H1 (cell line): ENCODE measurements around the gene COLQ. TPM values are rescaled to one million over a fixed set of nuclear protein-coding genes. Genes with fewer than 3 reads are reported as not detected.

ENCODE experiments used
- CTCF ChIA-PET: fragments of 300-600 bp; sonication (Branson Sonifier 250); formaldehyde crosslinking; loops from one replicate; lab custom pipeline; 2021; ENCODE audit not compliant: partially characterized antibody; lab: Charles Lee
- POLR2A ChIA-PET: fragments of 300-600 bp; sonication (Branson Sonifier 250); formaldehyde crosslinking; loops from one replicate; lab custom pipeline; 2021; ENCODE audit warnings: inconsistent platforms; ENCODE audit not compliant: partially characterized antibody; lab: Charles Lee
- DNase-seq, 2 experiments: peaks; one replicate each; pipeline versions ENCODE4 v3.0.0 to v3.0.0-alpha.2; 2010 to 2022; ENCODE audit warnings: low spot score in 2 of 2, low read depth in 1 of 2, mixed read lengths in 1 of 2
- FAIRE-seq: peaks from 2 replicates; lab custom pipeline; 2011; peaks lifted over from hg19 to GRCh38; lab: Jason Lieb, UNC
- H2AFZ ChIP-seq: 2 replicates; pipeline ENCODE4 v1.8.1; 2012; ENCODE audit warnings: low read length, inconsistent platforms
- H2AK5ac ChIP-seq: 2 replicates; pipeline ENCODE4 v1.6.1; 2013; ENCODE audit warnings: low read depth, low read length
- H2BK120ac ChIP-seq: replicated peaks from 2 replicates; pipeline ENCODE3; 2013; ENCODE audit warnings: low read depth, low read length, inconsistent platforms
- H2BK12ac ChIP-seq: 2 replicates; pipeline ENCODE4 v1.6.1; 2013; ENCODE audit warnings: low read depth, low read length
- H2BK15ac ChIP-seq: 2 replicates; pipeline ENCODE4 v1.6.1; 2013; ENCODE audit warnings: low read length
- H2BK20ac ChIP-seq: 2 replicates; pipeline ENCODE4 v1.6.1; 2013; ENCODE audit warnings: low read length
- H2BK5ac ChIP-seq: 2 replicates; pipeline ENCODE4 v1.6.1; 2013; ENCODE audit warnings: low read depth, low read length
- H3K14ac ChIP-seq: 2 replicates; pipeline ENCODE4 v1.6.1; 2013; ENCODE audit warnings: inconsistent platforms; ENCODE audit not compliant: insufficient read length
- H3K18ac ChIP-seq: 2 replicates; pipeline ENCODE4 v1.6.1; 2013; ENCODE audit warnings: low read length; ENCODE audit errors: extremely low read depth
- H3K23ac ChIP-seq: 2 replicates; pipeline ENCODE4 v1.6.1; 2013; ENCODE audit warnings: inconsistent platforms; ENCODE audit not compliant: insufficient read length
- H3K23me2 ChIP-seq: 2 replicates; pipeline ENCODE4 v1.6.1; 2013; ENCODE audit warnings: low read depth, low read length
- H3K27ac ChIP-seq: 2 replicates; pipeline ENCODE4 v1.6.1; 2011; ENCODE audit warnings: low read depth, low read length, inconsistent platforms
- H3K27me3 ChIP-seq, 4 experiments: replicated peaks in 1 of 4; 1 replicate in 1 of 4; 2 replicates in 3 of 4; pipeline versions ENCODE4 v1.6.1 to v1.8.1; 2011 to 2013; ENCODE audit warnings: low read length in 3 of 4, mild to moderate bottlenecking in 3 of 4, inconsistent platforms in 2 of 4, mixed read lengths in 2 of 4, moderate library complexity in 1 of 4; ENCODE audit not compliant: control insufficient read depth in 3 of 4, insufficient read depth in 3 of 4; ENCODE audit errors: extremely low read depth in 1 of 4
- H3K36me3 ChIP-seq, 4 experiments: 2 replicates each; pipeline versions ENCODE4 v1.6.1 to v1.8.1; 2011 to 2013; ENCODE audit warnings: mild to moderate bottlenecking in 4 of 4, low read length in 3 of 4, moderate library complexity in 2 of 4, control low read depth in 1 of 4, inconsistent platforms in 1 of 4; ENCODE audit not compliant: insufficient read depth in 4 of 4, control insufficient read depth in 2 of 4
- H3K4ac ChIP-seq: replicated peaks from 2 replicates; pipeline ENCODE3; 2013; ENCODE audit warnings: low read length, low read depth, mixed read lengths, inconsistent platforms; ENCODE audit not compliant: insufficient read length
- H3K4me1 ChIP-seq, 4 experiments: replicated peaks in 1 of 4; 1 replicate in 1 of 4; 2 replicates in 3 of 4; pipeline versions ENCODE4 v1.6.1 to v1.8.1; 2011 to 2013; ENCODE audit warnings: low read length in 3 of 4, inconsistent platforms in 2 of 4, mixed read lengths in 1 of 4; ENCODE audit not compliant: insufficient read depth in 4 of 4, control insufficient read depth in 3 of 4
- H3K4me2 ChIP-seq, 2 experiments: 2 replicates each; pipeline versions ENCODE4 v1.6.1 to v1.8.1; 2011 to 2013; ENCODE audit warnings: low read depth in 2 of 2, low read length in 2 of 2, control low read depth in 1 of 2, inconsistent platforms in 1 of 2, mild to moderate bottlenecking in 1 of 2; ENCODE audit not compliant: insufficient read depth in 1 of 2
- H3K4me3 ChIP-seq, 4 experiments: fragments of 200-600, 300-600 bp in 1 of 4; sonication (generic), shearing (Covaris generic), sonication (Bioruptor Twin) in 1 of 4; 2 replicates each; pipeline versions ENCODE4 v1.5.1 to v1.8.1; 2011 to 2016; ENCODE audit warnings: low read length in 4 of 4, low read depth in 3 of 4, control low read depth in 2 of 4, inconsistent platforms in 2 of 4, mild to moderate bottlenecking in 2 of 4, mixed read lengths in 1 of 4, moderate library complexity in 1 of 4; ENCODE audit not compliant: insufficient read depth in 2 of 4; ENCODE audit errors: extremely low read depth in 1 of 4
- H3K56ac ChIP-seq: replicated peaks from 2 replicates; pipeline ENCODE3; 2013; ENCODE audit warnings: low read depth, mild to moderate bottlenecking, mixed read lengths, low read length, inconsistent platforms; ENCODE audit not compliant: insufficient read length
- H3K79me1 ChIP-seq: 2 replicates; pipeline ENCODE4 v1.6.1; 2013; ENCODE audit warnings: low read depth, low read length, control low read depth
- H3K79me2 ChIP-seq, 2 experiments: 2 replicates each; pipeline versions ENCODE4 v1.6.1 to v1.8.1; 2012 to 2013; ENCODE audit warnings: low read length in 2 of 2, mild to moderate bottlenecking in 2 of 2, inconsistent platforms in 1 of 2; ENCODE audit not compliant: insufficient read depth in 2 of 2, control insufficient read depth in 1 of 2
- H3K9ac ChIP-seq, 4 experiments: replicated peaks in 1 of 4; 1 replicate in 1 of 4; 2 replicates in 3 of 4; pipeline versions ENCODE4 v1.6.1 to v1.8.1; 2011 to 2013; ENCODE audit warnings: low read depth in 3 of 4, low read length in 3 of 4, control low read depth in 2 of 4, mild to moderate bottlenecking in 2 of 4, moderate library complexity in 2 of 4, inconsistent platforms in 1 of 4; ENCODE audit errors: extremely low read depth in 1 of 4
- H3K9me3 ChIP-seq, 2 experiments: 2 replicates each; pipeline versions ENCODE4 v1.6.1 to v1.8.1; 2012 to 2013; ENCODE audit warnings: mild to moderate bottlenecking in 2 of 2, moderate library complexity in 2 of 2, control low read depth in 1 of 2, inconsistent platforms in 1 of 2, low read depth in 1 of 2, low read length in 1 of 2, mixed read lengths in 1 of 2; ENCODE audit not compliant: insufficient read depth in 2 of 2
- H4K20me1 ChIP-seq, 2 experiments: replicated peaks in 1 of 2; 2 replicates each; pipeline versions ENCODE3 to v1.8.1; 2011 to 2013; ENCODE audit warnings: inconsistent platforms in 2 of 2, low read length in 2 of 2, mild to moderate bottlenecking in 1 of 2; ENCODE audit not compliant: insufficient read depth in 2 of 2, control insufficient read depth in 1 of 2
- H4K5ac ChIP-seq: 2 replicates; pipeline ENCODE4 v1.6.1; 2013; ENCODE audit warnings: low read length, low read depth, mixed read lengths, inconsistent platforms; ENCODE audit not compliant: insufficient read length
- H4K8ac ChIP-seq: 2 replicates; pipeline ENCODE4 v1.8.0; 2013; ENCODE audit warnings: mild to moderate bottlenecking, moderate library complexity, low read length, inconsistent platforms; ENCODE audit not compliant: insufficient read depth; ENCODE audit errors: extremely low read depth
- H4K91ac ChIP-seq: replicated peaks from 2 replicates; pipeline ENCODE3; 2013; ENCODE audit warnings: low read length, mixed read lengths, inconsistent platforms; ENCODE audit not compliant: insufficient read length
- CHD1 ChIP-seq: IDR thresholded peaks from 2 replicates; pipeline ENCODE4 v1.6.1; 2012; ENCODE audit warnings: low read depth, low read length, improper control_type of control experiment
- CREB1 ChIP-seq: IDR thresholded peaks from 2 replicates; pipeline ENCODE4 v1.6.1; 2012; ENCODE audit warnings: inconsistent platforms
- EGR1 ChIP-seq: IDR thresholded peaks from 2 replicates; pipeline ENCODE4 v1.6.1; 2011; ENCODE audit warnings: low read depth, low read length, borderline replicate concordance
- KDM4A ChIP-seq: IDR thresholded peaks from one replicate; pipeline ENCODE4 v1.7.1; 2012; ENCODE audit warnings: low read depth, mild to moderate bottlenecking, moderate library complexity, low read length, inconsistent platforms; ENCODE audit not compliant: severe bottlenecking
- NANOG ChIP-seq: IDR thresholded peaks from 2 replicates; pipeline ENCODE4 v1.6.1; 2011; ENCODE audit warnings: low read length, low read depth, mild to moderate bottlenecking, inconsistent platforms; ENCODE audit not compliant: insufficient read depth, poor library complexity, severe bottlenecking
- PHF8 ChIP-seq: fragments of 200-600 bp; sonication (generic); conservative IDR thresholded peaks from 2 replicates; pipeline ENCODE4 v1.7.1; 2012; ENCODE audit warnings: low read depth, mild to moderate bottlenecking, inconsistent platforms, low read length, moderate library complexity
- SIN3A ChIP-seq, 2 experiments: IDR thresholded peaks in 1 of 2; conservative IDR thresholded peaks in 1 of 2; 2 replicates each; pipeline ENCODE4 v1.6.1; 2011 to 2012; ENCODE audit warnings: low read length in 2 of 2, improper control_type of control experiment in 1 of 2, low read depth in 1 of 2, mild to moderate bottlenecking in 1 of 2
- SIX5 ChIP-seq: IDR thresholded peaks from 2 replicates; pipeline ENCODE4 v1.6.1; 2011; ENCODE audit warnings: mild to moderate bottlenecking, low read depth, low read length
- SP1 ChIP-seq: IDR thresholded peaks from 2 replicates; pipeline ENCODE4 v1.6.1; 2011; ENCODE audit warnings: low read depth, low read length
- SP2 ChIP-seq: IDR thresholded peaks from 2 replicates; pipeline ENCODE4 v1.6.1; 2012; ENCODE audit warnings: mild to moderate bottlenecking, low read length, inconsistent platforms
- SRF ChIP-seq: IDR thresholded peaks from 2 replicates; pipeline ENCODE4 v1.6.1; 2011; ENCODE audit warnings: mild to moderate bottlenecking, low read depth, low read length, moderate library complexity
- TAF1 ChIP-seq: IDR thresholded peaks from 2 replicates; pipeline ENCODE4 v1.6.1; 2011; ENCODE audit warnings: mild to moderate bottlenecking, low read depth, low read length
- WGBS, 2 experiments: shearing (Covaris generic) in 1 of 2; methylation state at CpG; one replicate each; pipeline versions ENCODE4 v1.1.6 to v1.1.7; 2013 to 2015; ENCODE audit warnings: low lambda C conversion rate in 2 of 2, mixed read lengths in 2 of 2, inconsistent platforms in 1 of 2, low coverage in 1 of 2, missing lambda C conversion rate in 1 of 2; ENCODE audit not compliant: insufficient replicate concordance in 2 of 2, insufficient coverage in 1 of 2, insufficient read length in 1 of 2; ENCODE audit errors: extremely low coverage in 1 of 2, missing lambda C conversion rate in 1 of 2; 5-methylcytosine and 5-hydroxymethylcytosine counted together
- polyA plus RNA-seq, 7 experiments: library from polyadenylated mRNA; depleted of rRNA in 3 of 7; stranded (reverse) in 5 of 7; unstranded in 2 of 7; fragments of >200 nt in 5 of 7; fragments of 200-250 nt in 2 of 7; gene quantifications; 1 replicate in 5 of 7; 2 replicates in 1 of 7; 4 replicates in 1 of 7; pipeline versions ENCODE4 v1.2.1 to v1.2.3, GENCODE V29; 2011 to 2013; ENCODE audit warnings: missing spikeins in 2 of 7, mixed read lengths in 2 of 7
- total RNA-seq: library from RNA; stranded (reverse); fragmentation: NEBNext Ultra II Directional; extraction: Animal tissue kit (Norgen Biotek cat#: 25700); gene quantifications from 2 replicates; pipeline ENCODE4 v1.2.1, GENCODE V29; 2021
- TF ChIP-seq, protein P1 (sequence below): IDR thresholded peaks from 2 replicates; pipeline ENCODE4 v1.6.1; 2012; ENCODE audit warnings: inconsistent platforms

COLQ gene
- total and polyA plus RNA-seq, 2 of the 8 experiments (the other 6 are each of a cell fraction or from before 2014, with no cell fraction given) = 1.5 to 1.9 TPM

DNA sequence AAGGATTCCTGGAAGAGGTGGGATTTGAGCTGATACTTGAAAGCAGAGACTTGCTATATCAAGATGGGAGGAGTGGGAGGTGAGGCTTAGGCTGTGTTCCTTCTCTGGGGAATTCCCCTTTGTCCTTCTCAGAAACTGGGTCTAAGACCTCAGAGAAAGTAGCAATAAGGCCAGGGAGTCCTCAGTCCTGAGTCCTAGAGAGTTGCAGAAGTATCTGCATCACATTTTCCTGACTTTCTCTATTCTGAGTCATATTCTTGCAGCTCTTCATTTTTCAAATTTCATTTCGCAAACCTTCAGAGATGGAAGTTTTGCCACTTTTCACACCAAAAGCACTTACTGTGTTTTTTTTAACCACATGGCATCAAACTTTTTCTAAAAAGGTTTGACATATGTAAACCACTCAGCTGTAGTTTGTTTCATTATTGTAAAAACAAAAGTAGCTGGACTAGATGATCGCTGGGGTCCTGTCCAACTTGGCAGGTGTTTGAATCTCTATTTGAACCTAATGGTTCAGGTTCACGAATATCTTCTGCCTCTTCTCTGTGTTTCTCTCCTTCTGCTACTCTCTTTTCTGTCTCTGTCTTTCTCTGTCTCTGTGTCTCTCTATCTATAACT, 21.3 kb downstream of the COLQ start:
- Histone ChIP-seq H3K23ac (no peak overlapping the region), H2AK5ac (no peak overlapping the region), H2BK12ac (no peak overlapping the region), H3K56ac (no peak overlapping the region), H2BK120ac (no peak overlapping the region), H3K4me1 (peaks cover 5 to 10% (median 6%) of the 10 kb centered on the region in 4 experiments), H3K18ac (no peak overlapping the region), H3K79me1 (no peaks in the 10 kb centered on the region), H3K9ac (no peak overlapping the region), H3K9me3 (no peaks in the 10 kb centered on the region), H4K20me1 (peaks cover 2 to 3% of the 10 kb centered on the region in 2 experiments), H4K5ac (no peak overlapping the region), H2BK20ac (no peak overlapping the region), H3K4me2 (no peak overlapping the region), H3K4me3 (no peak overlapping the region), H3K4ac (no peak overlapping the region), H3K27me3 (no peaks in the 10 kb centered on the region; a peak in 1 of 7 replicates), H3K79me2 (no peaks in the 10 kb centered on the region), H4K91ac (no peak overlapping the region), H3K23me2 (no peaks in the 10 kb centered on the region; the same call in 1 of the 2 replicates), H2AFZ (no peak overlapping the region), H2BK15ac (no peak overlapping the region), H3K27ac (no peak overlapping the region), H4K8ac (no peak overlapping the region), H2BK5ac (no peak overlapping the region), H3K14ac (no peak overlapping the region), H3K36me3 (no peaks in the 10 kb centered on the region)
- no peak for DNase-seq
- CTCF ChIA-PET = interaction anchor here (0.7 to 2.0 kb wide), 3 partner anchors 27 to 574 kb away, joined by 4 to 8 read pairs (median 5); no protein-coding TSS in a partner anchor
- 95% methylated on average over 3 of the region's 3 CpGs; no CpG with 5 or more reads in 1 of the 2 experiments for WGBS, 2 experiments
- POLR2A ChIA-PET = no interaction called here
- no peak for FAIRE-seq
- TF ChIP-seq KDM4A = no peak
- TF ChIP-seq EGR1 = no peak
- TF ChIP-seq SP2 = no peak
- no peak for TF ChIP-seq PHF8
- TF ChIP-seq SP1 = no peak
- no peak for TF ChIP-seq CREB1
- TF ChIP-seq TAF1 = no peak
- TF ChIP-seq, protein P1, sequence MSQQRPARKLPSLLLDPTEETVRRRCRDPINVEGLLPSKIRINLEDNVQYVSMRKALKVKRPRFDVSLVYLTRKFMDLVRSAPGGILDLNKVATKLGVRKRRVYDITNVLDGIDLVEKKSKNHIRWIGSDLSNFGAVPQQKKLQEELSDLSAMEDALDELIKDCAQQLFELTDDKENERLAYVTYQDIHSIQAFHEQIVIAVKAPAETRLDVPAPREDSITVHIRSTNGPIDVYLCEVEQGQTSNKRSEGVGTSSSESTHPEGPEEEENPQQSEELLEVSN = no peak
- TF ChIP-seq NANOG = no peak
- no peak for TF ChIP-seq CHD1
- no peak for TF ChIP-seq SRF
- no peak for TF ChIP-seq SIN3A (conservative IDR thresholded peaks at IDR 0.05 in 1 of 2, IDR thresholded peaks at IDR 0.05 in 1 of 2; ENCODE audit: low read depth in 1 of 2, low read length in 2 of 2)
- no peak for TF ChIP-seq SIX5
